ENCODE measurements around the gene NBEA. TPM values are rescaled to one million over a fixed set of nuclear protein-coding genes. Genes with fewer than 3 reads are reported as not detected.

NBEA gene
- total RNA-seq, 1 donor = 4.0 TPM

GRCh38 chr13:35256459-35257148, 314.5 kb downstream of the NBEA start:
- no peaks in the 10 kb centered on the region for H3K36me3 ChIP-seq (ENCODE audit: insufficient read depth, low read length)
- no peak overlapping the region for H3K27ac ChIP-seq (ENCODE audit: low read depth, low read length)

DNA sequence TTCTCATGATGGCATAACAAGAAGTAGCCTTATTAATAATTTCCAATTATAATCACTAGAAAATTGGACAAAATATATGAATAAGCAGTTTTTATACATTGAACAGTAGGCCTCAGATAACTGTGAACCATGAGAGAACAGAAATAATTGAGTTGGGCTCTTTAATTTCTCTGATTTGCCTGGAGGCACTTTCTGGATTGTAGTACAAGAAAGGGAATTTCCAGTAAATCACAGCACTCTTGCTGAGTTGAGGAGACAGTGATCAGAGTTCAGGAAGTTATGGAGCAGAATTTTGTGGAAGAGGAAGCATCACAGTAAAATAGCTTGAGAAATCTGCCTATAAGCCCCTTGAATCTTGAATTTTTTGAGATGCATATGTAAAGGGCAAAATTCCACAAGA, 318.2 kb downstream of the NBEA start:
- H2AFZ ChIP-seq (ENCODE audit: low read length) = no peak overlapping the region
- H3K4me3 ChIP-seq (ENCODE audit: insufficient read depth, low read length) = no peak overlapping the region
- H3K79me2 ChIP-seq (ENCODE audit: insufficient read depth, low read length) = no peaks in the 10 kb centered on the region
- H3K36me3 ChIP-seq (ENCODE audit: insufficient read depth, low read length) = no peaks in the 10 kb centered on the region
- no peaks in the 10 kb centered on the region for H3K27me3 ChIP-seq (ENCODE audit: insufficient read depth, low read length)
- H3K4me1 ChIP-seq (ENCODE audit: insufficient read depth, low read length) = no peaks in the 10 kb centered on the region
- H4K20me1 ChIP-seq (ENCODE audit: insufficient read depth, low read length) = no peaks in the 10 kb centered on the region
- H3K9me3 ChIP-seq (ENCODE audit: low read depth, low read length) = no peaks in the 10 kb centered on the region
- no peak for DNase-seq (ENCODE audit: insufficient read length, low spot score, missing footprints)
- H3K27ac ChIP-seq (ENCODE audit: low read depth, low read length) = no peak overlapping the region
- no peak for TF ChIP-seq CTCF (IDR thresholded peaks at IDR 0.05; ENCODE audit: extremely low read depth, low read depth, low read length)
- no peak overlapping the region for H3K4me2 ChIP-seq (ENCODE audit: insufficient read depth, low read length)

More at GRCh38 chr13:35256459-35257148, 314.5 kb downstream of the NBEA start:
- Histone ChIP-seq H3K4me2 (ENCODE audit: insufficient read depth, low read length) (no peak overlapping the region), H3K9me3 (ENCODE audit: low read depth, low read length) (no peaks in the 10 kb centered on the region), H4K20me1 (ENCODE audit: insufficient read depth, low read length) (no peaks in the 10 kb centered on the region), H3K4me1 (ENCODE audit: insufficient read depth, low read length) (no peaks in the 10 kb centered on the region), H3K4me3 (ENCODE audit: insufficient read depth, low read length) (no peak overlapping the region), H3K79me2 (ENCODE audit: insufficient read depth, low read length) (no peaks in the 10 kb centered on the region), H3K27me3 (ENCODE audit: insufficient read depth, low read length) (no peaks in the 10 kb centered on the region), H2AFZ (ENCODE audit: low read length) (no peak overlapping the region)
- DNase-seq (ENCODE audit: insufficient read length, low spot score, missing footprints) = no peak
- TF ChIP-seq CTCF (IDR thresholded peaks at IDR 0.05; ENCODE audit: extremely low read depth, low read depth, low read length) = no peak

GRCh38 chr13:35266412-35266811, 324.3 kb downstream of the NBEA start:
- Histone ChIP-seq H3K4me2 (ENCODE audit: insufficient read depth, low read length) (no peak overlapping the region), H3K27me3 (ENCODE audit: insufficient read depth, low read length) (no peaks in the 10 kb centered on the region), H3K9me3 (ENCODE audit: low read depth, low read length) (no peaks in the 10 kb centered on the region), H3K27ac (ENCODE audit: low read depth, low read length) (no peak overlapping the region), H3K36me3 (ENCODE audit: insufficient read depth, low read length) (no peaks in the 10 kb centered on the region), H3K4me3 (ENCODE audit: insufficient read depth, low read length) (no peak overlapping the region), H4K20me1 (ENCODE audit: insufficient read depth, low read length) (no peaks in the 10 kb centered on the region), H2AFZ (ENCODE audit: low read length) (no peak overlapping the region), H3K4me1 (ENCODE audit: insufficient read depth, low read length) (no peaks in the 10 kb centered on the region), H3K79me2 (ENCODE audit: insufficient read depth, low read length) (no peaks in the 10 kb centered on the region)
- no peak for DNase-seq (ENCODE audit: insufficient read length, low spot score, missing footprints)
- TF ChIP-seq CTCF (IDR thresholded peaks at IDR 0.05; ENCODE audit: extremely low read depth, low read depth, low read length) = no peak

- Histone ChIP-seq H3K4me3 (ENCODE audit: insufficient read depth, low read length) (no peak overlapping the region), H3K4me1 (ENCODE audit: insufficient read depth, low read length) (no peaks in the 10 kb centered on the region), H3K4me2 (ENCODE audit: insufficient read depth, low read length) (no peak overlapping the region), H3K9me3 (ENCODE audit: low read depth, low read length) (no peaks in the 10 kb centered on the region), H3K36me3 (ENCODE audit: insufficient read depth, low read length) (no peaks in the 10 kb centered on the region), H4K20me1 (ENCODE audit: insufficient read depth, low read length) (no peaks in the 10 kb centered on the region), H3K27ac (ENCODE audit: low read depth, low read length) (no peak overlapping the region), H3K79me2 (ENCODE audit: insufficient read depth, low read length) (no peaks in the 10 kb centered on the region), H3K27me3 (ENCODE audit: insufficient read depth, low read length) (no peaks in the 10 kb centered on the region), H2AFZ (ENCODE audit: low read length) (no peak overlapping the region)
- no peak for TF ChIP-seq CTCF (IDR thresholded peaks at IDR 0.05; ENCODE audit: extremely low read depth, low read depth, low read length)
- DNase-seq (ENCODE audit: insufficient read length, low spot score, missing footprints) = no peak
Measured at GRCh38 chr13:35278917-35279316, 336.8 kb downstream of the NBEA start.
